DND-41 (cell line): ENCODE data around the gene RAB7B.

Experiments used
- ATAC-seq: fragments of 200-7000 bp; cut with Tn5 transposase; 3 replicates; pipeline ENCODE4 v1.9.1; 2021; ENCODE audit warnings: low read depth; ENCODE audit not compliant: insufficient read depth
- DNase-seq: peaks from one replicate; pipeline ENCODE4 v3.0.0-alpha.2; 2020
- H2AFZ ChIP-seq: 2 replicates; pipeline ENCODE4 v1.6.0; 2012; ENCODE audit warnings: low read depth, low read length
- H3K27ac ChIP-seq: 2 replicates; pipeline ENCODE4 v1.5.1; 2012; ENCODE audit warnings: low read length, inconsistent platforms
- H3K27me3 ChIP-seq: fragments of 200-600 bp; sonication (generic); 2 replicates; pipeline ENCODE4 v1.6.0; 2012; ENCODE audit warnings: low read length, mild to moderate bottlenecking, inconsistent platforms; ENCODE audit not compliant: insufficient read depth, poor library complexity
- H3K36me3 ChIP-seq: 2 replicates; pipeline ENCODE4 v1.5.1; 2012; ENCODE audit warnings: low read length, inconsistent platforms; ENCODE audit not compliant: insufficient read depth
- H3K4me1 ChIP-seq: 2 replicates; pipeline ENCODE4 v1.5.1; 2012; ENCODE audit warnings: mild to moderate bottlenecking, low read length; ENCODE audit not compliant: insufficient read depth
- H3K4me2 ChIP-seq: 2 replicates; pipeline ENCODE4 v1.6.0; 2012; ENCODE audit warnings: mild to moderate bottlenecking, moderate library complexity, low read length, inconsistent platforms; ENCODE audit not compliant: insufficient read depth
- H3K4me3 ChIP-seq, 2 experiments: fragments of 200-600 bp in 1 of 2; shearing (Covaris generic) in 1 of 2; 2 replicates each; pipeline ENCODE4 v1.5.1; 2012 to 2016; ENCODE audit warnings: inconsistent platforms in 2 of 2, low read length in 2 of 2, mild to moderate bottlenecking in 2 of 2, low read depth in 1 of 2, moderate library complexity in 1 of 2
- H3K79me2 ChIP-seq: 2 replicates; pipeline ENCODE4 v1.6.0; 2012; ENCODE audit warnings: low read length, inconsistent platforms; ENCODE audit not compliant: insufficient read depth
- H3K9ac ChIP-seq: 2 replicates; pipeline ENCODE4 v1.6.0; 2012; ENCODE audit warnings: low read depth, mild to moderate bottlenecking, inconsistent platforms, low read length, moderate library complexity
- H3K9me3 ChIP-seq: 2 replicates; pipeline ENCODE4 v1.5.1; 2012; ENCODE audit warnings: low read length, moderate library complexity, mild to moderate bottlenecking, inconsistent platforms; ENCODE audit not compliant: insufficient read depth, severe bottlenecking
- H4K20me1 ChIP-seq: 2 replicates; pipeline ENCODE4 v1.6.0; 2012; ENCODE audit warnings: low read length; ENCODE audit not compliant: insufficient read depth
- CTCF ChIP-seq: IDR thresholded peaks from 2 replicates; pipeline ENCODE4 v1.5.1; 2012; ENCODE audit warnings: borderline replicate concordance, low read length, moderate library complexity, mild to moderate bottlenecking; ENCODE audit not compliant: poor library complexity, severe bottlenecking; ENCODE audit errors: extremely low read depth
- EZH2 ChIP-seq: IDR thresholded peaks from 3 replicates; pipeline ENCODE4 v1.6.1; 2012; ENCODE audit warnings: borderline replicate concordance, low read depth, mild to moderate bottlenecking, moderate library complexity, low read length, inconsistent platforms; ENCODE audit not compliant: severe bottlenecking

RAB7B gene

GRCh38 chr1:206010060-206010459 lies 6.9 kb upstream of the RAB7B start:
- Histone ChIP-seq H3K4me2 (no peak overlapping the region), H2AFZ (no peak overlapping the region), H3K9ac (no peak overlapping the region), H3K36me3 (no peaks in the 10 kb centered on the region), H3K4me1 (peaks cover 14% of the 10 kb centered on the region), H3K4me3 (no peak overlapping the region), H3K27me3 (no peaks in the 10 kb centered on the region), H3K79me2 (no peaks in the 10 kb centered on the region), H3K27ac (no peak overlapping the region), H3K9me3 (no peaks in the 10 kb centered on the region), H4K20me1 (no peaks in the 10 kb centered on the region)
- DNase-seq (no peak), ATAC-seq (no peak)
- TF ChIP-seq EZH2, result no peak
- no peak for TF ChIP-seq CTCF

- Histone ChIP-seq H3K36me3 (no peaks in the 10 kb centered on the region), H3K4me3 (no peak overlapping the region), H3K27me3 (no peaks in the 10 kb centered on the region), H4K20me1 (no peaks in the 10 kb centered on the region), H3K9ac (no peak overlapping the region), H3K4me1 (peaks cover 5% of the 10 kb centered on the region), H3K27ac (no peak overlapping the region), H3K79me2 (no peaks in the 10 kb centered on the region), H2AFZ (no peak overlapping the region), H3K4me2 (no peak overlapping the region), H3K9me3 (no peaks in the 10 kb centered on the region)
- ATAC-seq, result no peak
- no peak for DNase-seq
- no peak for TF ChIP-seq EZH2
- TF ChIP-seq CTCF, result no peak
These were observed 3.8 kb upstream of the RAB7B start for GRCh38 chr1:206006946-206007345.

- ATAC-seq (no peak), DNase-seq (no peak)
- H4K20me1 ChIP-seq, result no peaks in the 10 kb centered on the region
- no peak overlapping the region for H3K4me2 ChIP-seq
- no peak overlapping the region for H2AFZ ChIP-seq
- H3K9ac ChIP-seq, result no peak overlapping the region
- H3K79me2 ChIP-seq, result no peaks in the 10 kb centered on the region
- no peaks in the 10 kb centered on the region for H3K4me1 ChIP-seq
- H3K4me3 ChIP-seq, result no peak overlapping the region
- no peaks in the 10 kb centered on the region for H3K27me3 ChIP-seq
- no peaks in the 10 kb centered on the region for H3K9me3 ChIP-seq
- H3K27ac ChIP-seq, result no peak overlapping the region
- TF ChIP-seq CTCF, result no peak
- TF ChIP-seq EZH2, result no peak
- no peaks in the 10 kb centered on the region for H3K36me3 ChIP-seq
These were observed 2.6 kb upstream of the RAB7B start for GRCh38 chr1:206005778-206006180.

GRCh38 chr1:206005234-206005633 lies 2.0 kb upstream of the RAB7B start:
- Histone ChIP-seq H3K4me1 (no peaks in the 10 kb centered on the region), H4K20me1 (no peaks in the 10 kb centered on the region), H3K9me3 (no peaks in the 10 kb centered on the region), H3K4me2 (no peak overlapping the region), H3K27ac (no peak overlapping the region), H3K79me2 (no peaks in the 10 kb centered on the region), H3K36me3 (no peaks in the 10 kb centered on the region), H3K4me3 (no peak overlapping the region), H3K27me3 (no peaks in the 10 kb centered on the region), H3K9ac (no peak overlapping the region), H2AFZ (no peak overlapping the region)
- no peak for ATAC-seq
- TF ChIP-seq CTCF, result no peak
- no peak for TF ChIP-seq EZH2
- no peak for DNase-seq
